ENCODE data around the gene CEP131. TPM values are rescaled to one million over a fixed set of nuclear protein-coding genes. Genes with fewer than 3 reads are reported as not detected.

CEP131 gene
- total and polyA plus RNA-seq, 2 donors (not counting 3 experiments of a cell fraction or from before 2014, with no cell fraction given): 5.3 to 17.9 TPM

DNA sequence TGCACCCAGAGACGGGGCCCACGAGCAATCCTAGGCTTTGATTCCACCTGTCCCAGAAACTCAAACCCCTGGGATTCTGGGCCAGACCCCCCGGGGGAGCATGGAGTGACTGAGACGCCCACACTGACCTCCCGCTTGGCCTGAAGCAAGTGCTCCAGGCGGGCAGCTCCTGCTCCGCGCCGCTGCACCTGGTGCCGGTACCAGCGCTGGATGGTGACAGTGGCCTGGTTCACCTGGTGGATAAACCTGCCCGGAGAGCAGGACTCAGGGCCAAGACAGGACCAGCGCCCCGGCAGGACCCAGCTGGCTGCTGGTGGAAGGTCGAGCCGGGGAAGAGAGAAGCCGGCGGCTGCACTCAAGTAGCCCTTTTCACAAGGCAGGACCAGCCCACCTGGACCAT, 22.6 kb downstream of the CEP131 start:
- no peaks in the 10 kb centered on the region for H3K27me3 ChIP-seq (ENCODE audit: control insufficient read depth in 2 of 2, insufficient read depth in 2 of 2, low read length in 2 of 2)
- H2AFZ ChIP-seq (ENCODE audit: low read depth, low read length): no peak overlapping the region
- H3K9me1 ChIP-seq (replicated peaks; ENCODE audit: control insufficient read depth, extremely low read depth, insufficient read depth, low read length): no peaks in the 10 kb centered on the region
- no peaks in the 10 kb centered on the region for H3K36me3 ChIP-seq (ENCODE audit: control insufficient read depth in 2 of 2, extremely low read depth in 1 of 2, insufficient read depth in 2 of 2, low read length in 2 of 2)
- no peak overlapping the region for H3K9ac ChIP-seq (replicated peaks; ENCODE audit: extremely low read depth, insufficient read depth, low read length)
- BruUV-seq (replicated peaks): no TSS peak
- H3K79me2 ChIP-seq (ENCODE audit: control insufficient read depth, insufficient read depth, low read length): no peaks in the 10 kb centered on the region
- no peak for DNase-seq (ENCODE audit: low read depth, low spot score)
- ChIA-PET CTCF (interaction anchor here (0.6 to 4.4 kb wide), 20 partner anchors 10 to 304 kb away, joined by 3 to 91 read pairs (median 4); partner anchors contain the start of genes CEP131, NDUFAF8 and TEPSIN), POLR2A (no interaction called here)
- intact Hi-C loops (cut with micrococcal nuclease): loop anchor here (1.0 kb wide), 1 partner anchor 58 kb away; no protein-coding TSS in a partner anchor
- no peak overlapping the region for H3K4me2 ChIP-seq (ENCODE audit: insufficient read depth, low read length)
- no peak overlapping the region for H3K4me3 ChIP-seq (replicated peaks in 1 of 3; ENCODE audit: insufficient read depth in 1 of 3, low read depth in 1 of 3, low read length in 3 of 3)
- H4K20me1 ChIP-seq (replicated peaks; ENCODE audit: control insufficient read depth, extremely low read depth, insufficient read depth, low read length): no peaks in the 10 kb centered on the region
- FAIRE-seq: no peak
- TF ChIP-seq POLR2AphosphoS5 (IDR thresholded peaks at IDR 0.05; ENCODE audit: insufficient read depth, low read depth, low read length): no peak
- TF ChIP-seq FOS (IDR thresholded peaks at IDR 0.05; ENCODE audit: borderline replicate concordance, insufficient read depth, low read length): no peak
- TF ChIP-seq EZH2 (IDR thresholded peaks at IDR 0.05; ENCODE audit: borderline replicate concordance, low read depth, low read length, severe bottlenecking): no peak
- TF ChIP-seq GATA2 (IDR thresholded peaks at IDR 0.05; ENCODE audit: insufficient read depth, insufficient read length, low read depth, low read length): no peak
- TF ChIP-seq POLR2A (IDR thresholded peaks at IDR 0.05; ENCODE audit: low read depth, low read length): no peak
- TF ChIP-seq, protein P1, sequence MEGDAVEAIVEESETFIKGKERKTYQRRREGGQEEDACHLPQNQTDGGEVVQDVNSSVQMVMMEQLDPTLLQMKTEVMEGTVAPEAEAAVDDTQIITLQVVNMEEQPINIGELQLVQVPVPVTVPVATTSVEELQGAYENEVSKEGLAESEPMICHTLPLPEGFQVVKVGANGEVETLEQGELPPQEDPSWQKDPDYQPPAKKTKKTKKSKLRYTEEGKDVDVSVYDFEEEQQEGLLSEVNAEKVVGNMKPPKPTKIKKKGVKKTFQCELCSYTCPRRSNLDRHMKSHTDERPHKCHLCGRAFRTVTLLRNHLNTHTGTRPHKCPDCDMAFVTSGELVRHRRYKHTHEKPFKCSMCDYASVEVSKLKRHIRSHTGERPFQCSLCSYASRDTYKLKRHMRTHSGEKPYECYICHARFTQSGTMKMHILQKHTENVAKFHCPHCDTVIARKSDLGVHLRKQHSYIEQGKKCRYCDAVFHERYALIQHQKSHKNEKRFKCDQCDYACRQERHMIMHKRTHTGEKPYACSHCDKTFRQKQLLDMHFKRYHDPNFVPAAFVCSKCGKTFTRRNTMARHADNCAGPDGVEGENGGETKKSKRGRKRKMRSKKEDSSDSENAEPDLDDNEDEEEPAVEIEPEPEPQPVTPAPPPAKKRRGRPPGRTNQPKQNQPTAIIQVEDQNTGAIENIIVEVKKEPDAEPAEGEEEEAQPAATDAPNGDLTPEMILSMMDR (IDR thresholded peaks at IDR 0.05; ENCODE audit: extremely low read depth in 1 of 2, insufficient read depth in 1 of 2, low read depth in 1 of 2, low read length in 2 of 2): no peak
- no peak for TF ChIP-seq MYC (IDR thresholded peaks at IDR 0.05; ENCODE audit: low read depth, low read length)
- TF ChIP-seq JUN (IDR thresholded peaks at IDR 0.05; ENCODE audit: borderline replicate concordance, insufficient read depth, insufficient read length, low read depth): no peak
- TF ChIP-seq, protein P2, sequence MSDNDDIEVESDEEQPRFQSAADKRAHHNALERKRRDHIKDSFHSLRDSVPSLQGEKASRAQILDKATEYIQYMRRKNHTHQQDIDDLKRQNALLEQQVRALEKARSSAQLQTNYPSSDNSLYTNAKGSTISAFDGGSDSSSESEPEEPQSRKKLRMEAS (IDR thresholded peaks at IDR 0.05; ENCODE audit: insufficient read depth, insufficient read length): no peak
- no peaks in the 10 kb centered on the region for H3K4me1 ChIP-seq (ENCODE audit: control insufficient read depth, extremely low read depth, insufficient read depth, low read length)
- no peaks in the 10 kb centered on the region for H3K9me3 ChIP-seq (replicated peaks; ENCODE audit: control insufficient read depth, insufficient read depth, low read length)
- dilution Hi-C loops (cut with MboI; ENCODE audit: extremely low pct_ligation_motif_present, low sequenced_read_pairs): no loop called here
- no peak overlapping the region for H3K27ac ChIP-seq (ENCODE audit: insufficient read depth, low read depth, low read length)
